ENCODE measurements around the gene BPIFA3. TPM values are rescaled to one million over a fixed set of nuclear protein-coding genes. Genes with fewer than 3 reads are reported as not detected.

BPIFA3 gene
- total and polyA plus RNA-seq, 9 of the 15 experiments (the other 6 are each of a cell fraction or from before 2014, with no cell fraction given): not detected

- TF ChIP-seq ZBTB9 (CRISPR knock-in tag; IDR thresholded peaks at IDR 0.05): no peak
- TF ChIP-seq ESRRB (CRISPR knock-in tag; IDR thresholded peaks at IDR 0.05; ENCODE audit: borderline replicate concordance): no peak
Observed at GRCh38 chr20:33275871-33276270, 58.7 kb downstream of the BPIFA3 start (continued).

GRCh38 chr20:33276303-33277113, 59.4 kb downstream of the BPIFA3 start:
- no peak overlapping the region for H2AFZ ChIP-seq (ENCODE audit: low read depth, low read length)
- H3K36me3 ChIP-seq (ENCODE audit: control insufficient read depth, insufficient read depth, low read length): no peaks in the 10 kb centered on the region
- intact Hi-C loops (cut with micrococcal nuclease) (no loop called here), in situ Hi-C loops (cut with MboI) (no loop called here)
- H3K4me1 ChIP-seq (replicated peaks in 1 of 2; ENCODE audit: control insufficient read depth in 2 of 2, insufficient read depth in 2 of 2, low read length in 2 of 2): no peaks in the 10 kb centered on the region; a peak in 1 of 5 replicates
- no peaks in the 10 kb centered on the region for H3K9me3 ChIP-seq (replicated peaks; ENCODE audit: control insufficient read depth, insufficient read depth, low read depth, low read length)
- BruUV-seq (replicated peaks): no TSS peak
- no peak for TF ChIP-seq MTF1 (CRISPR knock-in tag; IDR thresholded peaks at IDR 0.05; ENCODE audit: borderline replicate concordance)
- peak; percentile 49 for TF ChIP-seq ZFP36 (IDR thresholded peaks at IDR 0.05; ENCODE audit: low read depth, low read length, partially characterized antibody)
- TF ChIP-seq BCOR (IDR thresholded peaks at IDR 0.05): peak; percentile 44; the same call in 1 of the 2 replicates
- FAIRE-seq: no peak
- H3K4me3 ChIP-seq: no peak overlapping the region
- POLR2A ChIA-PET: no interaction called here
- WGBS (ENCODE audit: insufficient coverage, low coverage, missing lambda C conversion rate): 2% methylated on average over 10 of the region's 12 CpGs
- no peak overlapping the region for H3K9ac ChIP-seq (ENCODE audit: insufficient read depth in 1 of 2, low read depth in 2 of 2, low read length in 2 of 2)
- no peaks in the 10 kb centered on the region for H3K79me2 ChIP-seq (ENCODE audit: control insufficient read depth, insufficient read depth, low read length)
- no peak overlapping the region for H3K4me2 ChIP-seq (ENCODE audit: insufficient read depth, low read length)
- H3K27ac ChIP-seq (ENCODE audit: extremely low read depth, low read depth, low read length): no peak overlapping the region
- DNase-seq (ENCODE audit: extremely low read depth in 1 of 4, low spot score in 3 of 4): no peak
- CTCF ChIA-PET (ENCODE audit: low intra/inter-chr PET ratio): no interaction called here
- no peaks in the 10 kb centered on the region for H3K9me1 ChIP-seq (ENCODE audit: control insufficient read depth, insufficient read depth, low read length)
- H4K20me1 ChIP-seq (replicated peaks; ENCODE audit: control insufficient read depth, insufficient read depth, low read length): peaks cover 6% of the 10 kb centered on the region; the same call in 1 of the 2 replicates
- H3K27me3 ChIP-seq (ENCODE audit: control insufficient read depth in 2 of 2, insufficient read depth in 2 of 2, low read length in 2 of 2): peaks cover 34 to 72% of the 10 kb centered on the region in 2 experiments; a peak in 4 of 5 replicates
- ATAC-seq: no peak

Other genes with a start within 250 kb of the BPIFA3 start
Only the 7 nearest of the 10 such genes appear.
- gene BPIFB6, start 185.7 kb upstream of the BPIFA3 start, total RNA-seq (2014; rRNA removed): not detected in 2 replicates
- not detected in 2 replicates for gene BPIFB6, start 185.7 kb upstream of the BPIFA3 start, total RNA-seq (2014; rRNA removed; fragmentation: Illumina TruSeq; extraction: Trizol)
- not detected in 2 replicates for gene BPIFB6, start 185.7 kb upstream of the BPIFA3 start, total RNA-seq (2015; rRNA removed; fragmentation: Illumina TruSeq; extraction: Trizol)
- not detected in 2 replicates for gene BPIFB6, start 185.7 kb upstream of the BPIFA3 start, total RNA-seq (2021)
- not detected in 2 replicates for gene BPIFB6, start 185.7 kb upstream of the BPIFA3 start, polyA plus RNA-seq (2011; rRNA removed)
- gene BPIFB6, start 185.7 kb upstream of the BPIFA3 start, polyA plus RNA-seq (2014; fragmentation: Illumina TruSeq; extraction: Trizol): not detected in 2 replicates
- not detected for gene BPIFB6, start 185.7 kb upstream of the BPIFA3 start, polyA plus RNA-seq (2014; fragmentation: Nextera tagmentation; extraction: Ambion mirVana)
- gene BPIFB6, start 185.7 kb upstream of the BPIFA3 start, polyA plus RNA-seq (2014; rRNA removed): not detected in 2 replicates
- gene BPIFB3, start 163.4 kb upstream of the BPIFA3 start, total RNA-seq (2014; rRNA removed): not detected in 2 replicates
- gene BPIFB3, start 163.4 kb upstream of the BPIFA3 start, total RNA-seq (2014; rRNA removed; fragmentation: Illumina TruSeq; extraction: Trizol): not detected in 2 replicates
- gene BPIFB3, start 163.4 kb upstream of the BPIFA3 start, total RNA-seq (2015; rRNA removed; fragmentation: Illumina TruSeq; extraction: Trizol): not detected in 2 replicates
- gene BPIFB3, start 163.4 kb upstream of the BPIFA3 start, total RNA-seq (2021): not detected in 2 replicates
- not detected in 2 replicates for gene BPIFB3, start 163.4 kb upstream of the BPIFA3 start, polyA plus RNA-seq (2011; rRNA removed)
- gene BPIFB3, start 163.4 kb upstream of the BPIFA3 start, polyA plus RNA-seq (2014; fragmentation: Illumina TruSeq; extraction: Trizol): not detected in 2 replicates
- not detected for gene BPIFB3, start 163.4 kb upstream of the BPIFA3 start, polyA plus RNA-seq (2014; fragmentation: Nextera tagmentation; extraction: Ambion mirVana)
- gene BPIFB3, start 163.4 kb upstream of the BPIFA3 start, polyA plus RNA-seq (2014; rRNA removed): not detected in 2 replicates
- not detected in 2 replicates for gene BPIFB4, start 137.7 kb upstream of the BPIFA3 start, total RNA-seq (2014; rRNA removed)
- gene BPIFB4, start 137.7 kb upstream of the BPIFA3 start, total RNA-seq (2014; rRNA removed; fragmentation: Illumina TruSeq; extraction: Trizol): not detected in 2 replicates
- gene BPIFB4, start 137.7 kb upstream of the BPIFA3 start, total RNA-seq (2015; rRNA removed; fragmentation: Illumina TruSeq; extraction: Trizol): not detected in 2 replicates
- gene BPIFB4, start 137.7 kb upstream of the BPIFA3 start, total RNA-seq (2021): not detected in 2 replicates
- gene BPIFB4, start 137.7 kb upstream of the BPIFA3 start, polyA plus RNA-seq (2011; rRNA removed): not detected in 2 replicates
- not detected in 2 replicates for gene BPIFB4, start 137.7 kb upstream of the BPIFA3 start, polyA plus RNA-seq (2014; fragmentation: Illumina TruSeq; extraction: Trizol)
- gene BPIFB4, start 137.7 kb upstream of the BPIFA3 start, polyA plus RNA-seq (2014; fragmentation: Nextera tagmentation; extraction: Ambion mirVana): not detected
- gene BPIFB4, start 137.7 kb upstream of the BPIFA3 start, polyA plus RNA-seq (2014; rRNA removed): not detected in 2 replicates
- gene BPIFA2, start 49.2 kb upstream of the BPIFA3 start, total RNA-seq (2014; rRNA removed): not detected in 2 replicates
- gene BPIFA2, start 49.2 kb upstream of the BPIFA3 start, total RNA-seq (2014; rRNA removed; fragmentation: Illumina TruSeq; extraction: Trizol): not detected in 2 replicates
- gene BPIFA2, start 49.2 kb upstream of the BPIFA3 start, total RNA-seq (2015; rRNA removed; fragmentation: Illumina TruSeq; extraction: Trizol): not detected in 2 replicates
- not detected in 2 replicates for gene BPIFA2, start 49.2 kb upstream of the BPIFA3 start, total RNA-seq (2021)
- not detected in 2 replicates for gene BPIFA2, start 49.2 kb upstream of the BPIFA3 start, polyA plus RNA-seq (2011; rRNA removed)
- gene BPIFA2, start 49.2 kb upstream of the BPIFA3 start, polyA plus RNA-seq (2014; fragmentation: Illumina TruSeq; extraction: Trizol): not detected in 2 replicates
- gene BPIFA2, start 49.2 kb upstream of the BPIFA3 start, polyA plus RNA-seq (2014; fragmentation: Nextera tagmentation; extraction: Ambion mirVana): not detected
- gene BPIFA2, start 49.2 kb upstream of the BPIFA3 start, polyA plus RNA-seq (2014; rRNA removed): not detected in 2 replicates
- not detected in 2 replicates for gene BPIFA1, start 18.6 kb downstream of the BPIFA3 start, total RNA-seq (2014; rRNA removed)
- not detected in 2 replicates for gene BPIFA1, start 18.6 kb downstream of the BPIFA3 start, total RNA-seq (2014; rRNA removed; fragmentation: Illumina TruSeq; extraction: Trizol)
- gene BPIFA1, start 18.6 kb downstream of the BPIFA3 start, total RNA-seq (2015; rRNA removed; fragmentation: Illumina TruSeq; extraction: Trizol): not detected in 2 replicates
- not detected in 2 replicates for gene BPIFA1, start 18.6 kb downstream of the BPIFA3 start, total RNA-seq (2021)
- not detected in 2 replicates for gene BPIFA1, start 18.6 kb downstream of the BPIFA3 start, polyA plus RNA-seq (2011; rRNA removed)
- not detected in 2 replicates for gene BPIFA1, start 18.6 kb downstream of the BPIFA3 start, polyA plus RNA-seq (2014; fragmentation: Illumina TruSeq; extraction: Trizol)
- not detected for gene BPIFA1, start 18.6 kb downstream of the BPIFA3 start, polyA plus RNA-seq (2014; fragmentation: Nextera tagmentation; extraction: Ambion mirVana)
- gene BPIFA1, start 18.6 kb downstream of the BPIFA3 start, polyA plus RNA-seq (2014; rRNA removed): not detected in 2 replicates
- not detected in 2 replicates for gene BPIFB1, start 65.9 kb downstream of the BPIFA3 start, total RNA-seq (2014; rRNA removed)
- gene BPIFB1, start 65.9 kb downstream of the BPIFA3 start, total RNA-seq (2014; rRNA removed; fragmentation: Illumina TruSeq; extraction: Trizol): not detected in 2 replicates
- not detected in 2 replicates for gene BPIFB1, start 65.9 kb downstream of the BPIFA3 start, total RNA-seq (2015; rRNA removed; fragmentation: Illumina TruSeq; extraction: Trizol)
- 0.11 TPM in 1 of 2 replicates, not detected in the other for gene BPIFB1, start 65.9 kb downstream of the BPIFA3 start, total RNA-seq (2021)
- not detected in 2 replicates for gene BPIFB1, start 65.9 kb downstream of the BPIFA3 start, polyA plus RNA-seq (2011; rRNA removed)
- not detected in 2 replicates for gene BPIFB1, start 65.9 kb downstream of the BPIFA3 start, polyA plus RNA-seq (2014; fragmentation: Illumina TruSeq; extraction: Trizol)
- not detected for gene BPIFB1, start 65.9 kb downstream of the BPIFA3 start, polyA plus RNA-seq (2014; fragmentation: Nextera tagmentation; extraction: Ambion mirVana)
- gene BPIFB1, start 65.9 kb downstream of the BPIFA3 start, polyA plus RNA-seq (2014; rRNA removed): not detected in 2 replicates
- gene CDK5RAP1, start 184.2 kb downstream of the BPIFA3 start, total RNA-seq (2014; rRNA removed): 41.6 and 48.0 TPM in 2 replicates
- gene CDK5RAP1, start 184.2 kb downstream of the BPIFA3 start, total RNA-seq (2014; rRNA removed; fragmentation: Illumina TruSeq; extraction: Trizol): 62.9 and 66.0 TPM in 2 replicates
- 53.9 and 58.3 TPM in 2 replicates for gene CDK5RAP1, start 184.2 kb downstream of the BPIFA3 start, total RNA-seq (2015; rRNA removed; fragmentation: Illumina TruSeq; extraction: Trizol)
- 51.6 and 53.5 TPM in 2 replicates for gene CDK5RAP1, start 184.2 kb downstream of the BPIFA3 start, total RNA-seq (2021)
- gene CDK5RAP1, start 184.2 kb downstream of the BPIFA3 start, polyA plus RNA-seq (2011; rRNA removed): 51.9 and 54.5 TPM in 2 replicates
- gene CDK5RAP1, start 184.2 kb downstream of the BPIFA3 start, polyA plus RNA-seq (2014; fragmentation: Illumina TruSeq; extraction: Trizol): 67.1 and 69.4 TPM in 2 replicates
- 100 to 1,000 TPM; 116 to 127 TPM for gene CDK5RAP1, start 184.2 kb downstream of the BPIFA3 start, polyA plus RNA-seq (2014; fragmentation: Nextera tagmentation; extraction: Ambion mirVana)
- 46.4 and 50.5 TPM in 2 replicates for gene CDK5RAP1, start 184.2 kb downstream of the BPIFA3 start, polyA plus RNA-seq (2014; rRNA removed)

All from K562 (cell line).